SK-N-MC (cell line): ENCODE data around the gene PPP2R2C.

Source experiments
- EZH2 ChIP-seq: fragments of 200-600 bp; sonication (generic); IDR thresholded peaks from one replicate; pipeline ENCODE4 v1.6.1; 2017; ENCODE audit warnings: antibody characterized with exemption
- POLR2AphosphoS5 ChIP-seq: IDR thresholded peaks from 2 replicates; pipeline ENCODE4 v1.6.1; 2012; ENCODE audit warnings: mild to moderate bottlenecking, low read depth, low read length, borderline replicate concordance

DNA sequence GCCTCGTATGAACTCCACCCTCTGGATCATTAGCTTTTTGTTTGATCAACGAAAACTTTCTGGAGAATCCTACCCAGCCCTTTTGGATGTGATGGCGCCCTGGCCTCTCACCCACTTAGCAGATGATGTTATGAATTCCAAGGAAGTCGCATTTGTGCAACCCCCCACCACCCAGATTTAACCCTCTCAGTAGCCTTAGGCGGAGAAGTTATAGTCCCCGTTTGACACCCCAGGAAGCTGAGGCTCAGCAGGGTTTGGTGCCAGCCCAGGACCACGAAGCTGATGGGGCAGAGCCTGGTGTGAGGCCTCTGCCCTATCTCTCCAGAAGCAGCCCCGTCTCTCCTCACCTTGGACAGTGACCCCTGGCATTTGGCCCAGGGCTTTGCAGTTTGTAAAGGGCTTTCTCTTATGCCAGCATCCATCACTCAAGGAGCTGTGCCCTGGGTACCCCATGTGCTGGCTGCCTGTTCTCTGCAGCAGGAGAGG is 201.7 kb downstream of the PPP2R2C start:
- TF ChIP-seq EZH2: no peak
- no peak for TF ChIP-seq POLR2AphosphoS5
